ENCODE data around the gene KCNH3.
"Not testable (repeated sequence)": the region's sequence is repeated elsewhere in the genome, so short reads cannot be mapped to it uniquely, and the experiment has no call there.

GRCh38 chr12:49534122-49534521 lies 4.7 kb upstream of the KCNH3 start:
- TF ChIP-seq, protein P1, sequence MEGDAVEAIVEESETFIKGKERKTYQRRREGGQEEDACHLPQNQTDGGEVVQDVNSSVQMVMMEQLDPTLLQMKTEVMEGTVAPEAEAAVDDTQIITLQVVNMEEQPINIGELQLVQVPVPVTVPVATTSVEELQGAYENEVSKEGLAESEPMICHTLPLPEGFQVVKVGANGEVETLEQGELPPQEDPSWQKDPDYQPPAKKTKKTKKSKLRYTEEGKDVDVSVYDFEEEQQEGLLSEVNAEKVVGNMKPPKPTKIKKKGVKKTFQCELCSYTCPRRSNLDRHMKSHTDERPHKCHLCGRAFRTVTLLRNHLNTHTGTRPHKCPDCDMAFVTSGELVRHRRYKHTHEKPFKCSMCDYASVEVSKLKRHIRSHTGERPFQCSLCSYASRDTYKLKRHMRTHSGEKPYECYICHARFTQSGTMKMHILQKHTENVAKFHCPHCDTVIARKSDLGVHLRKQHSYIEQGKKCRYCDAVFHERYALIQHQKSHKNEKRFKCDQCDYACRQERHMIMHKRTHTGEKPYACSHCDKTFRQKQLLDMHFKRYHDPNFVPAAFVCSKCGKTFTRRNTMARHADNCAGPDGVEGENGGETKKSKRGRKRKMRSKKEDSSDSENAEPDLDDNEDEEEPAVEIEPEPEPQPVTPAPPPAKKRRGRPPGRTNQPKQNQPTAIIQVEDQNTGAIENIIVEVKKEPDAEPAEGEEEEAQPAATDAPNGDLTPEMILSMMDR (IDR thresholded peaks at IDR 0.05; ENCODE audit: poor library complexity, severe bottlenecking) = not testable (repeated sequence)
- TF ChIP-seq RAD21 (conservative IDR thresholded peaks at IDR 0.05) = not testable (repeated sequence)
